DMS153 treated with DMSO at 0.1 percent for 48 hours (cell line): ENCODE results near the gene SNCAIP.

ENCODE experiments used
- DNase-seq: peaks from one replicate; lab custom pipeline; 2025; ENCODE audit not compliant: unreplicated experiment; lab: John Stamatoyannopoulos, UW

SNCAIP gene

DNA sequence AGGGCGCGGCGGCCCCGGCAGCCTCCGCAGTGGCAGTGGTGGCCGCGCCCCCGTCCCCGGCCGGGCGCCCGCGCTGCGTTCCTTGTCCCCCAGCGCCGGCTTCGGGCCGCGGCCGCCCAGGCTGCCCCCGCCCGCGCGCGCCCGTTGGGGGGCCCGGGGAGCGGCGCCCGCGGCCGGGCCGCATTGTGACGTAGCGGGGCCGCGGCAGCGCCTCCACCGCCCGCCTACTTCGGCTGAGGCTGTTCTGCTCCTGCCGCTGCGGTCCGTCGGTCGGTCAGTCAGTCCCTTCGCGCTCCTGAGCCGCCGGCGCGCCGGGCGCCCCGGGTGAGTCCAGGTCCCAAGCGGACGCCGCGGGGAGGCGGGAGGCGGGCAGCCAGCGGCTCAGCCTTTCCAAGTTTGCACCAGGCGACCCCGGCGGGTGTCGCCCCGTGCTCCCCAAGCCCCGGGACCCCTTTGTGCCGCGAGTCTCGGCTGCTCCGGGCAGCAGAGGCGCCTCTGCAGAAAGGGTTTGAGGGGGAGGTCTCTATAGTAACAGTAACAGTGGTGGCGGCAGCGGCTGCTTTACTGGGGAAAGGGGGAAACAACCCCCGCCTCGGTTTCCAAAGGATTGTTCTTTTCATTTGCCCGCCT, at the start of gene SNCAIP:
Gene SNCAIP, plus strand, starts transcription at position 277 of the 630 bp plus-strand sequence. CDS start 78,898 bp downstream, outside the sequence.
- no peak for DNase-seq

GRCh38 chr5:122263352-122264030, 48.5 kb upstream of the SNCAIP start:
- no peak for DNase-seq

- no peak for DNase-seq
Observed at GRCh38 chr5:122264610-122265009, 47.4 kb upstream of the SNCAIP start.

DNA sequence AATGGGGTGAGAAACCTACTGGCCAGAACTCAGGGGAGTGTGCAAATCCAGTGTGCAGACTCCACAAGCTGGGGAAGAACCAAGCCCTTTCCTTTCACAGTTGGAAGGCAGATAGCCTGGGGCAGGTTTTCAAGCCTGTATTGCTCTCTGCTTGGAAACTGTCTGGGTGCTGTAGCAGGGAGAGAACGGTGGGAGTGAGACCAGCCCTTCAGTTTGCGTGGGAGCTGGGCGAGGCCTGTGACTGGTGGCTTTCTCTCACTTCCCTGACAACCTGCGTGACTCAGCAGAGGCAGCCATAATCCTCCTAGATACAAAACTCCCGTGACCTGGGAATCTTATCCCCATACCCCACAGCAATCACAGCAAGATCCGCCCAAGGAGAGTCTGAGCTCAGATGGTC, 44.9 kb upstream of the SNCAIP start:
- DNase-seq = no peak

GRCh38 chr5:122273696-122274095, 38.3 kb upstream of the SNCAIP start:
- DNase-seq = no peak

- no peak for DNase-seq
Observed at GRCh38 chr5:122283592-122283991, 28.4 kb upstream of the SNCAIP start.

GRCh38 chr5:122286541-122286940, 25.5 kb upstream of the SNCAIP start:
- DNase-seq = no peak

DNA sequence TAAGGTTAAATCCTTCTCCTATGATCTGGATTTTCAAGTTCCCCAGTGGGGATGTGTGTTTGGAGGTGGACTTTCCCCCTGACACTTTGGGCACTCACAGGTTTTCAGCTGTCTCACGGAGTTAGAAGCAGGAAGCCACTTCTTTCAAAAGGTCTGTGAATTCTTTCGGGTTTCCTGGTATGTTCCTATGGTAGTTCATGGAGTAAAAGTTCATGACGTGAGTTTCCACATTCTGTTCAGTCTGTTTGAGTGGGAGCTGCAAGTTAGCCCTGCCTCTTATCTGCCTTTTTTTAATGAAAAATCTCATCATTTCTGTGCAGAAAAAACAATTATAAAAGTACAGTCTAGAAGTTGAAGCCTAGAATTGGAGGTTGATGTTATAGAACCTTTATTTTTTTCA, 24.9 kb upstream of the SNCAIP start:
- DNase-seq = no peak

GRCh38 chr5:122291000-122291901, 20.8 kb upstream of the SNCAIP start:
- no peak for DNase-seq

DNA sequence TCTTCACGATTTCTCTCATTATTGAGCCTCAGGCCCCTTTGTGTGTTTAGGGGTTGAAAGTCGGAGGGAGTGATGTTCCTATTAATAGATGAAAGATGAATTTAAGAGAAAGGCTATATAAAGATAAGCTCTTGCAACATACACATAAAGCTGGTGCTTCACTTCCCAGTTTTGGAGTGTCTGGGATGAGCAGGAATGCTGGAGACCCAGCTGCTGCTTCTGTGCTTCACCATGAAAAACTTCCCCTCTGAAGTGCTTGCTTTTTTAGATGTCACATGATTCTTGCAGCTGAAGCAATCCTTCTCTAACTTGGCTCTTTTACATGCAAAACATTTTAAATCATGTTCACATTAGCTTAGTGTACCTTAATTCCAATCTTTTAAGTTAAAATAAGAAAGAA, 19.7 kb upstream of the SNCAIP start:
- no peak for DNase-seq

DNA sequence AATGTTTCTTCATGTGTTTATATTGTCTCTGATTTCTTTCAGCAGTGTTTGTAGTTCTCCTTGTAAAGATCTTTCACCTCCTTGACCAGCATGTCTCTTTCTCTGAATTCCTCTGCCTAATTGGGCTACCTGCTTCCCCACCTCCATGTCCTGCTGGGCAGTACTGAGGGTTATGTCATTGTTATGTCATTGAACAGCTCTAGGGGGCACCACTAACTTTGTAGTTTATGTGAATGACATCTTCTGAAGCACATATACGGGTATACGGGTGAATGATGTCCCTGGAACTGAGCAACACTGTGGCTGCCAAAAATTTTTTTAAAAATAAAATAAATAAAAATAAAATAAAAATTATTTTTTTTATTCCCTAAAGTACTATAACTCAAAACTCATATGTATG, 16.9 kb upstream of the SNCAIP start:
- DNase-seq = no peak

DNA sequence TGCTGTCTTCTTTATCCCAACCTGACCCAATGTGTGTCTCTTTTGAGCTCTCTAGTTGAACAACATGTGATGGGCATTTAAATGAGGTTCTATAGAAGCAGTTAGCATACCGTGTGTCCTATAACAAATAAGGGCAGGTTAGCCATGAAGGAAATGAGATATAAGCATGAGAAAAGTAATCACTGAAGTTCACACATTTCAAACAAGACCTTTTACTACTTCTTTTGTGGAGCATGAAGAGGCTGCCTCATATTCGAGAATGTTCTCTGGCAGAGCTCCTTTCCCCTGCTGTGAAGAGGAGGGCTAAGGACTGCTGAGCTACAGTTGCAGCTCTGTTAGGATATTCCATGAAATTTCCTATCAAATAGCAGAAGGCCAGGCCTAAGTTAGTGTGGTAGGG, 15.2 kb upstream of the SNCAIP start:
- no peak for DNase-seq

- no peak for DNase-seq
Observed at GRCh38 chr5:122297587-122298298, 14.3 kb upstream of the SNCAIP start.

DNA sequence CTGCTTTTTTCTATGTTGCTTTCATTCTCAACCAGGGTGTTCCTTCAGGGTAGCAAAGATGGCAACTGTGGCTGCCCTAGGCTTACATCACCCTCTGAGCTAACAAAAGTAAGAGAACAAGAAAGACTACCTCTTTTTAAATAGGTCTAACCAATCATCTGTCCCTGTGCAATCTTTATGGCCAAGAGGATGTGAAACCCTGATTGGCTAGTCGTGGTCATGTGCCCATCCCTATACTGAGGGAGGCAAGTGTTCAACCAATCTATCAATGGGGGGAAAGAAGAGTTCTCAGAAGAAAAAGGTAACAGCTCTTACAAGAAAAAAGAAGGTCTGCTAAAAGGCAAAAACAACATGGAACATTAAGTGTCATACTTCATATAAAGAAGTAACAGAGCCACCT, 11.7 kb upstream of the SNCAIP start:
- no peak for DNase-seq

GRCh38 chr5:122301016-122301415, 11.0 kb upstream of the SNCAIP start:
- no peak for DNase-seq

- no peak for DNase-seq
Observed at GRCh38 chr5:122304471-122305215, 7.4 kb upstream of the SNCAIP start.

DNA sequence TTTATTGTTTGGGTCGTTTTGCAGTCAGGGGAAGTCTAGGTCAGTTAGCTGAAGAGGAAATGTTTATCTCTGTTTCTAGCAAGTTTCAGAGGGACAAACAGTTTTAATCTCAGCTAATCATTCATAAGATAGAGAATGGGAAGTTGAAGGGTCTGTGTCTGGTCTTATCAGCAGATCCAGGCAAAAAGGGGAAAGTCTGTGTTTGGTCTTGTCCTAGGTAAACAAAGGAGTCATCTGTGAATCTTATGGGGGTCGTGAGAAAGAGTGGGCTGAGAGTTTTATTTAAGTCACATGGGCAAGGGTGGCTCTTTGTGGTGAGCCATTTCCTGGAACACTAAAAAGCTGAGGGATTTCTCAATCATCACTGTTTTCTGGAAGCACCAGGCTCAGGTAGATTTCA, 5.6 kb upstream of the SNCAIP start:
- DNase-seq = no peak

- DNase-seq = no peak
Observed at GRCh38 chr5:122310889-122311288, 1.1 kb upstream of the SNCAIP start.

- no peak for DNase-seq
Observed at GRCh38 chr5:122311497-122311960, 508 bp upstream of the SNCAIP start.

DNA sequence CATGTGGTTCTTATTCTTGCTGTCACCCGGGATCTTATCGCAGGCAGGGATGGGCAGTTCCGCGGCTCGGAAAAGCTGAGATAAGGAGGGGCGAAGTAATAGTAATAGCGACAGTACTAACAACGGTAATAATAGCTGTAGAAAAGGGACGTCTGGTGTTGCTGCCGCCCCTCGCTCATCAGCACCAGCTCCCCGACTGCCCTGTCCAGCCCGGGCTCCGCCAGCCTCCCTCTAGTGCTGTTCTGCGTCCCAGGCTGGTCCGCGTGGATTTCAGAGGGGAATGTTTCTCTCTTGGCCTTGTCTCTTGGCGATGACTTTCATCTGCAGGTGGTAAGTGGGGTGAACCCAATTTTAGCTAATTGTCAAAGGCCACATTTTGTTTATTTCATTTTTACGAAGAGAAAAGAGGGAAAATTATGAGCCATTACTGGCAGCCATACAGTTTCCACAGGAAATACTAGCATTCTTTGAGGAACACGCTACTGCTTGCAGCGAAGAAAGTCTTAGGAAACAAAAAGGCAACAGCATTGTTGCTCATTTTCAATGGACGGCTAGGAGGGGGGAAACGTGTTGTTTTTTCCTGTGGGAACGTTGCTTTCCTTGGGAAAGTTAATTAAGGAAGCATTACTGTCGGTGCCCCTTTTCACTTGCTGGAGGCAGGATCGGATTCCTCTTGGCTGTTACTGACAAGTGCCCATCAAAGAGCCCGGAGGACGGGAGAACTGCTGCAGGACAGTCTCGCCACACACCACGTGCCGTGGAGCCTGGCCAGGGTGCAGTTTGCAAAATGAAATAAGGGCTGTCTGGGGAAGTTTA, 762 bp downstream of the SNCAIP start:
- no peak for DNase-seq
